GM23248 (cell line): ENCODE measurements around the gene DOK6.

Experiments
- EZH2 ChIP-seq: fragments of 200-600 bp; sonication (generic); IDR thresholded peaks from 2 replicates; pipeline ENCODE4 v1.6.1; 2018; ENCODE audit warnings: antibody characterized with exemption, mild to moderate bottlenecking; ENCODE audit not compliant: insufficient read depth, poor library complexity, severe bottlenecking
- EZH2phosphoT487 ChIP-seq: fragments of 200-600 bp; sonication (generic); IDR thresholded peaks from 2 replicates; pipeline ENCODE4 v1.6.1; 2018; ENCODE audit warnings: antibody characterized with exemption, moderate library complexity, mild to moderate bottlenecking, low read depth; ENCODE audit not compliant: insufficient read depth

DNA sequence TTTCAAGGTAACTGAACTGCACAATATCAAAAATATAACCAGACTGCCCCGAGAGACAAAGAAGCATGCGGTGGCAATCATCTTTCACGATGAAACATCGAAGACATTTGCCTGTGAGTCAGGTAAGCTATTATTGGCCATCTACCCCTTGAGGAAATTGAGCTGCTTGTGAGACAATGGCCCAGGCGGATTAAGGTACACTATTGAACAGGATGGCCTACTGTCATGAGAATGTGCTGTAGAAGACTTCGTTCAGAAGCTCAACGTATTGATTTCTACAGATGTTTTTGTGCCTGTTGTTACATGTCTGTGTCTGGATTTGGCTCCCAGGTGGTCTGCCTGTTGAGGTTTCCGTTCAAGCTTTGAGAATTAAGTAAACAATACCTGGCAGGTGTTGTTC lies 198.7 kb downstream of the DOK6 start:
- TF ChIP-seq EZH2phosphoT487 (no peak), EZH2 (no peak)
